Neuronal stem cell (in vitro differentiated cells): ENCODE results near the gene MEF2C.

ENCODE experiments used
- DNase-seq: peaks from one replicate; pipeline ENCODE4 v3.0.0-alpha.2; 2013; ENCODE audit warnings: low spot score
- H2AFZ ChIP-seq: one replicate; pipeline ENCODE4 v1.6.1; 2013; ENCODE audit warnings: mild to moderate bottlenecking, low read length, inconsistent platforms
- H2AK5ac ChIP-seq: 2 replicates; pipeline ENCODE4 v1.6.1; 2013; ENCODE audit warnings: low read depth, mild to moderate bottlenecking, inconsistent platforms, low read length, moderate library complexity, mixed read lengths
- H2BK120ac ChIP-seq: 2 replicates; pipeline ENCODE4 v1.6.1; 2013; ENCODE audit warnings: low read depth, mild to moderate bottlenecking, inconsistent platforms, low read length, moderate library complexity, mixed read lengths
- H2BK12ac ChIP-seq: one replicate; pipeline ENCODE4 v1.6.1; 2013; ENCODE audit warnings: low read length, inconsistent platforms
- H2BK15ac ChIP-seq: 2 replicates; pipeline ENCODE4 v1.6.1; 2013; ENCODE audit warnings: mild to moderate bottlenecking, low read length, inconsistent platforms, mixed read lengths
- H2BK5ac ChIP-seq: one replicate; pipeline ENCODE4 v1.6.1; 2013; ENCODE audit warnings: inconsistent platforms, mild to moderate bottlenecking, low read length, moderate library complexity
- H3K14ac ChIP-seq: one replicate; pipeline ENCODE4 v1.6.1; 2013; ENCODE audit warnings: low read length, inconsistent platforms
- H3K18ac ChIP-seq: 2 replicates; pipeline ENCODE4 v1.6.1; 2013; ENCODE audit warnings: low read length, inconsistent platforms
- H3K23ac ChIP-seq: 2 replicates; pipeline ENCODE4 v1.6.1; 2013; ENCODE audit warnings: low read depth, mild to moderate bottlenecking, mixed read lengths, low read length, inconsistent platforms; ENCODE audit not compliant: poor library complexity
- H3K27ac ChIP-seq: replicated peaks from 3 replicates; pipeline ENCODE4 v1.5.1; 2013; ENCODE audit warnings: low read length, inconsistent platforms
- H3K27me3 ChIP-seq, 3 experiments: 2 replicates each; pipeline ENCODE4 v1.6.1; 2013; ENCODE audit warnings: low read length in 3 of 3, mild to moderate bottlenecking in 2 of 3, inconsistent platforms in 1 of 3, low read depth in 1 of 3, mixed read lengths in 1 of 3, moderate library complexity in 1 of 3; ENCODE audit not compliant: control insufficient read depth in 3 of 3, insufficient read depth in 3 of 3
- H3K36me3 ChIP-seq, 2 donors: replicated peaks in 1 of 2; 2 replicates each; pipeline ENCODE4 v1.6.1; 2013; ENCODE audit warnings: low read length in 2 of 2; ENCODE audit not compliant: control insufficient read depth in 2 of 2, insufficient read depth in 2 of 2
- H3K4ac ChIP-seq: 2 replicates; pipeline ENCODE4 v1.6.1; 2013; ENCODE audit warnings: inconsistent platforms, mild to moderate bottlenecking, low read length, moderate library complexity
- H3K4me1 ChIP-seq, 2 donors: 1 replicate in 1 of 2; 2 replicates in 1 of 2; pipeline ENCODE4 v1.6.1; 2013; ENCODE audit warnings: low read length in 2 of 2, low read depth in 1 of 2; ENCODE audit not compliant: control insufficient read depth in 2 of 2, insufficient read depth in 1 of 2
- H3K4me2 ChIP-seq: one replicate; pipeline ENCODE4 v1.6.1; 2013; ENCODE audit warnings: mild to moderate bottlenecking, low read length, inconsistent platforms; ENCODE audit not compliant: insufficient read depth, poor library complexity, severe bottlenecking
- H3K4me3 ChIP-seq, 2 donors: 2 replicates each; pipeline ENCODE4 v1.5.1; 2013; ENCODE audit warnings: low read length in 2 of 2, mild to moderate bottlenecking in 2 of 2, inconsistent platforms in 1 of 2, moderate library complexity in 1 of 2
- H3K79me1 ChIP-seq: one replicate; pipeline ENCODE4 v1.6.1; 2013; ENCODE audit warnings: low read depth, mild to moderate bottlenecking, inconsistent platforms, low read length, moderate library complexity
- H3K9ac ChIP-seq: one replicate; pipeline ENCODE4 v1.6.1; 2013; ENCODE audit warnings: mild to moderate bottlenecking, low read depth, low read length, inconsistent platforms; ENCODE audit not compliant: poor library complexity
- H3K9me3 ChIP-seq, 2 donors: replicated peaks in 1 of 2; 2 replicates each; pipeline versions ENCODE3 to v1.6.1; 2013; ENCODE audit warnings: low read length in 2 of 2, mild to moderate bottlenecking in 2 of 2, inconsistent platforms in 1 of 2, low read depth in 1 of 2, mixed read lengths in 1 of 2, moderate library complexity in 1 of 2; ENCODE audit not compliant: control insufficient read depth in 2 of 2, insufficient read depth in 1 of 2
- H4K8ac ChIP-seq: one replicate; pipeline ENCODE4 v1.6.1; 2013; ENCODE audit warnings: low read depth, mild to moderate bottlenecking, inconsistent platforms, low read length, moderate library complexity
- H4K91ac ChIP-seq: one replicate; pipeline ENCODE4 v1.6.1; 2013; ENCODE audit warnings: low read length, low read depth, mild to moderate bottlenecking, inconsistent platforms; ENCODE audit not compliant: poor library complexity
- WGBS, 2 donors: extraction: QIAGEN DNeasy Blood & Tissue Kit; methylation state at CpG; one replicate each; pipeline ENCODE4 v1.1.7; 2013; ENCODE audit warnings: missing lambda C conversion rate in 2 of 2, mixed read lengths in 1 of 2; ENCODE audit not compliant: insufficient read length in 2 of 2, insufficient replicate concordance in 1 of 2; ENCODE audit errors: extremely low coverage in 2 of 2; 5-methylcytosine and 5-hydroxymethylcytosine counted together

The MEF2C gene

GRCh38 chr5:88840495-88840894 is 42.5 kb downstream of the MEF2C start:
- H2BK5ac ChIP-seq, result no peak overlapping the region
- no peak overlapping the region for H3K27ac ChIP-seq
- H2BK120ac ChIP-seq, result no peak overlapping the region
- H4K91ac ChIP-seq, result no peak overlapping the region
- H3K9me3 ChIP-seq, result no peaks in the 10 kb centered on the region
- H3K14ac ChIP-seq, result no peak overlapping the region
- no peak overlapping the region for H2AFZ ChIP-seq
- H3K79me1 ChIP-seq, result no peaks in the 10 kb centered on the region
- no peak overlapping the region for H3K23ac ChIP-seq
- no peak for DNase-seq
- H3K4me2 ChIP-seq, result no peak overlapping the region
- no peak overlapping the region for H3K18ac ChIP-seq
- no peaks in the 10 kb centered on the region for H3K4me1 ChIP-seq
- no peak overlapping the region for H3K4me3 ChIP-seq
- no peaks in the 10 kb centered on the region for H3K27me3 ChIP-seq
- no peaks in the 10 kb centered on the region for H3K36me3 ChIP-seq
- H3K4ac ChIP-seq, result no peak overlapping the region
- no peak overlapping the region for H2BK15ac ChIP-seq
- H2AK5ac ChIP-seq, result no peak overlapping the region
- H3K9ac ChIP-seq, result no peak overlapping the region
- H2BK12ac ChIP-seq, result no peak overlapping the region
- H4K8ac ChIP-seq, result no peak overlapping the region

- no peak overlapping the region for H3K4me3 ChIP-seq
- H3K4ac ChIP-seq, result no peak overlapping the region
- no peaks in the 10 kb centered on the region for H3K9me3 ChIP-seq
- H3K4me2 ChIP-seq, result no peak overlapping the region
- H3K27me3 ChIP-seq, result no peaks in the 10 kb centered on the region
- no peak for DNase-seq
- no peak overlapping the region for H3K18ac ChIP-seq
- H3K23ac ChIP-seq, result no peak overlapping the region
- no peak overlapping the region for H3K9ac ChIP-seq
- H3K36me3 ChIP-seq, result no peaks in the 10 kb centered on the region
- no CpG with 5 or more reads among the region's 4 CpGs for WGBS, 2 donors
- H4K8ac ChIP-seq, result no peak overlapping the region
- H2BK5ac ChIP-seq, result no peak overlapping the region
- no peak overlapping the region for H2AK5ac ChIP-seq
- H3K79me1 ChIP-seq, result no peaks in the 10 kb centered on the region
- no peak overlapping the region for H3K14ac ChIP-seq
- no peak overlapping the region for H2BK12ac ChIP-seq
- no peak overlapping the region for H2AFZ ChIP-seq
- H2BK120ac ChIP-seq, result no peak overlapping the region
- H3K4me1 ChIP-seq, result no peaks in the 10 kb centered on the region
- H3K27ac ChIP-seq, result no peak overlapping the region
- H4K91ac ChIP-seq, result no peak overlapping the region
- H2BK15ac ChIP-seq, result no peak overlapping the region
These were observed 43.7 kb downstream of the MEF2C start for GRCh38 chr5:88839238-88839637.

GRCh38 chr5:88838500-88838899 is 44.5 kb downstream of the MEF2C start:
- no peak for DNase-seq
- no peak overlapping the region for H2AFZ ChIP-seq
- H3K36me3 ChIP-seq, result no peaks in the 10 kb centered on the region
- no peak overlapping the region for H2BK5ac ChIP-seq
- no peak overlapping the region for H4K8ac ChIP-seq
- H3K27me3 ChIP-seq, result no peaks in the 10 kb centered on the region
- H2BK12ac ChIP-seq, result no peak overlapping the region
- no peak overlapping the region for H2AK5ac ChIP-seq
- no CpG with 5 or more reads among the region's 1 CpG for WGBS, 2 donors
- H3K4me2 ChIP-seq, result no peak overlapping the region
- H3K14ac ChIP-seq, result no peak overlapping the region
- no peak overlapping the region for H3K18ac ChIP-seq
- H3K4me1 ChIP-seq, result peaks cover 0 to 2% of the 10 kb centered on the region in 2 donors
- H3K9ac ChIP-seq, result no peak overlapping the region
- H2BK120ac ChIP-seq, result no peak overlapping the region
- H2BK15ac ChIP-seq, result no peak overlapping the region
- no peak overlapping the region for H3K23ac ChIP-seq
- H3K79me1 ChIP-seq, result no peaks in the 10 kb centered on the region
- H3K27ac ChIP-seq, result no peak overlapping the region
- no peak overlapping the region for H3K4ac ChIP-seq
- H3K9me3 ChIP-seq, result no peaks in the 10 kb centered on the region
- H4K91ac ChIP-seq, result no peak overlapping the region
- H3K4me3 ChIP-seq, result no peak overlapping the region

- Histone ChIP-seq H4K8ac (no peak overlapping the region), H3K4me3 (no peak overlapping the region), H3K9me3 (no peaks in the 10 kb centered on the region), H3K14ac (no peak overlapping the region), H2BK15ac (no peak overlapping the region), H3K4me2 (no peak overlapping the region), H2BK5ac (no peak overlapping the region), H2BK120ac (no peak overlapping the region), H3K4me1 (peaks cover 0 to 2% of the 10 kb centered on the region in 2 donors), H3K9ac (no peak overlapping the region), H4K91ac (no peak overlapping the region), H3K23ac (no peak overlapping the region), H2AK5ac (no peak overlapping the region), H3K4ac (no peak overlapping the region), H3K27ac (no peak overlapping the region), H2BK12ac (no peak overlapping the region), H3K79me1 (no peaks in the 10 kb centered on the region), H3K27me3 (no peaks in the 10 kb centered on the region), H3K18ac (no peak overlapping the region), H2AFZ (no peak overlapping the region), H3K36me3 (no peaks in the 10 kb centered on the region)
- no CpG with 5 or more reads among the region's 1 CpG for WGBS, 2 donors
- no peak for DNase-seq
These were observed 45.2 kb downstream of the MEF2C start for GRCh38 chr5:88837817-88838216.
